Measurements from ENCODE around the gene OTOP2. TPM values are rescaled to one million over a fixed set of nuclear protein-coding genes. Genes with fewer than 3 reads are reported as not detected.

The OTOP2 gene
- total RNA-seq (2014; rRNA removed) = not detected in 2 replicates
- polyA plus RNA-seq (2012) = not detected

DNA sequence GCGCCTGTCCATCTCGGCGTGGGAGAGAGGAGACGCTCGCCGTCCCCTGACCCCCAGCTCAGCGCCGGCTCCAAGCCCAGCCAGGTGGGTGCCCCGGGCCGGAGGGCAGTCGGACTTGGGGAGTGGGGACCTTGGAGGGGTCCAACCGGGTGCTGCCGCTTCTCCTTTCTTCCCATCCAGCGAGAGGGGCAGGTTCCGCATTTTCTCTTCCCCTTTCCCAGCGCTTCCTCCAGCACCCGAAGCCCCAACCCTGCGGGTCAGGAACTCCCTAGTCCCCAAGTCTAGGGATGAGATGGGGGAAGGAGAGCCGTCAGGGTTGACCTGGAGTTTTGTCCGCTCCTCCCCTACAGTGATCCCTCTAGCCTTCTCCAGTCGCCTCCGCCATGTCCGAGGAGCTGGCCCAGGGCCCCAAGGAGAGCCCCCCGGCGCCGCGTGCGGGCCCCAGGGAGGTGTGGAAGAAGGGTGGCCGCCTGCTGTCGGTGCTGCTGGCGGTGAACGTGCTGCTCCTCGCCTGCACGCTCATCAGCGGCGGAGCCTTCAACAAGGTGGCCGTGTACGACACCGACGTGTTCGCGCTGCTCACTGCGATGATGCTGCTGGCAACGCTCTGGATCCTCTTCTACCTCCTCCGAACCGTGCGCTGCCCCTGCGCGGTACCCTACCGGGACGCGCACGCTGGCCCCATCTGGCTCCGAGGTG, at the start of gene OTOP2:
TSS of gene OTOP2 (plus strand) at position 24 of the 699 bp plus-strand sequence. CDS start at position 384, 360 bp downstream.
- DNase-seq (ENCODE audit: low read depth) = no peak

DNA sequence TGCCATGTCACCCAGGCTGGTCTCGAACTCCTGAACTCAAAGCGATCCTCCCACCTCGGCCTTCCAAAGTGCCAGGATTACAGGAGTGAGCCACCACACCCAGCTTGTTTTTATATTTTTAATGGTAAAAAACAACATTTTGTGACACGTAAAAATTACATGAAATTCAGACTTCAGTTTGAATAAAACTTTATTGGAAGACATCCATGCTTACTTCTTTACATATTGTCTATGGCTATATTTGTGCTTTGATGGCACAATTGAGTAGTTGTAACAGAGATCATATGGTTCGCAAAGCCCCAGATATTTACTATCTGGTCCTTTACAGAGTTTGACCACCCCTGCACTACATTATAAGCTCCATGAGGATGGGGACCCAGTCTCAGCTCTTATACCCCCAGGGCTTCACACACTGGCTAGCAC, 49.4 kb upstream of the OTOP2 start:
- DNase-seq (ENCODE audit: low read depth) = no peak

- DNase-seq (ENCODE audit: low read depth) = no peak
Measured at GRCh38 chr17:74875155-74875976, 48.7 kb upstream of the OTOP2 start.

GRCh38 chr17:74875977-74876593, 48.0 kb upstream of the OTOP2 start:
- peak; percentile 9 for DNase-seq (ENCODE audit: low read depth)

GRCh38 chr17:74877592-74878548, 46.2 kb upstream of the OTOP2 start:
- no peak for DNase-seq (ENCODE audit: low read depth)

- no peak for DNase-seq (ENCODE audit: low read depth)
Measured at GRCh38 chr17:74878658-74879057, 45.4 kb upstream of the OTOP2 start.

- DNase-seq (ENCODE audit: low read depth) = no peak
Measured at GRCh38 chr17:74879308-74879707, 44.8 kb upstream of the OTOP2 start.

GRCh38 chr17:74881073-74881472, 43.0 kb upstream of the OTOP2 start:
- DNase-seq (ENCODE audit: low read depth) = no peak

- no peak for DNase-seq (ENCODE audit: low read depth)
Measured at GRCh38 chr17:74882517-74883240, 41.4 kb upstream of the OTOP2 start.

GRCh38 chr17:74883241-74883745, 40.8 kb upstream of the OTOP2 start:
- DNase-seq (ENCODE audit: low read depth) = no peak

GRCh38 chr17:74888469-74888868, 35.6 kb upstream of the OTOP2 start:
- DNase-seq (ENCODE audit: low read depth) = no peak

DNA sequence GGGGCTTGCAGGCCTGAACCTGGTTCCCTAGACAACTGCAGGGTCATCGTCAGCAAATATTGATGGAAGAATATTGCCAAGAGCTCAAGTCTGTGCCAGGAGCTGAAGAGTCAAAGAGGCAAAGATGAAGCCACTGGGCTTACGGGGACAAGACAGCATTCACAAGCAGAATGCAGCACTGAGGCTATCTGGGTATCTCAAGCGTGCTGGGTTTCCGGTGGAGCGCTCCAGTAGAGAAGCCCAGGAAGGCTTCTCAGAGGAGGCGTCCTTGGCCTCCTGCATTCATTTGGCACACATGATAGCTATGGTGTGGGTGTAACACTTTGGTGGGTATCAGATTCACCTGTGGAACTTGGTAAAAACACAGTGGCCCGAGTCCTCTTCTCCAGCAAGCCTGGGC, 33.5 kb upstream of the OTOP2 start:
- no peak for DNase-seq (ENCODE audit: low read depth)

GRCh38 chr17:74892013-74892841, 31.8 kb upstream of the OTOP2 start:
- DNase-seq (ENCODE audit: low read depth) = no peak

- no peak for DNase-seq (ENCODE audit: low read depth)
Measured at GRCh38 chr17:74892974-74893911, 30.8 kb upstream of the OTOP2 start, which contains the start of gene FADS6. TSS of gene FADS6 (minus strand) at chr17:74893633. CDS start at chr17:74893595, 38 bp downstream.

- DNase-seq (ENCODE audit: low read depth) = no peak
Measured at GRCh38 chr17:74893936-74894671, 30.0 kb upstream of the OTOP2 start.

DNA sequence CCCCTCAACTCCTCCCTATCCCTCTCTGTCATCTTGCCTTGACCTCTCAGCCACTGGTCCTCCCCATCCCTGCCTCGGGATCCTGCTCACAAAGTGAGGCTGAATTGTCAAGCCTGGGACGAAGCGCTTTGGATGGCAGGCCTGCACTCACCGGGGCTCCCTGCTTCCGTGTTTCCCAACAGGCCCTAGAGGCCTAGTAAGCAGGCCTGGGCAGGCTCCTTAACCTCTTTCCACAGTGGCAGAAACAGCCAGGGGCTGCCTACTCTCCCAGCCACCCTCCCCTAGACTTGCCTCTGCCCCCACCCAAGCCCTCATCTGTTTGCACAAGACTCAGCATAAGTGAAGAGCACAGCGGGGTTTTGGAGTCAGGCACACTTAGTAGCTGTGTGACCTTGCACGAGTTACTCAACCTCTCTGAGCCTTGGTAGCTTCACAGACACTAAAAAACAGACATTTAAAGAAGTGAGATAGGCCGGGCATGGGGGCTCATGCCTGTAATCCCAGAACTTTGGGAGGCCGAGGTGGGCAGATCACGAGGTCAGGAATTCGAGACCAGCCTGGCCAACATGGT, 25.6 kb upstream of the OTOP2 start:
- no peak for DNase-seq (ENCODE audit: low read depth)

DNA sequence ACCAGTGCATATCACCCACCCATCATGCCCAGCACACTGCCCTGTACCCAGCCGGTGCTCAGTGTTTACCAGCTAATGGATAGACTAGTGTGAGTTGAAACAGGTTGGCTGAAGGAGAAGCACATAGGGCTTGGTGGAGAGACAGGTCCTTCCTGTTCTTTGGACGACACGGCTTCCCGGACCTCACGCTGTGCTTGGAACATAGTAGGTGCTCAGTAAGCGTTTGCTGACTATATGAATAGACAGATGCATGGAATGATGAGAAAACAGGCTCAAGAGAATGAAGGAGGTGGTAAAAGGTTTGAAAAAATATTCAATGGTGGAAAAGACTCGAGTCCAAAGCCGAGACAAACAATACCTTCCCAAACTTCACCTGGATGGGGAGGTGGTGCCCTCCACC, 23.9 kb upstream of the OTOP2 start:
- no peak for DNase-seq (ENCODE audit: low read depth)

Data from LHCN-M2 (cell line).